Keratinocyte (primary cell): ENCODE data around the gene CACNG5. TPM values are rescaled to one million over a fixed set of nuclear protein-coding genes. Genes with fewer than 3 reads are reported as not detected.

ENCODE experiments used
- DNase-seq: peaks from one replicate; pipeline ENCODE4 v3.0.0-alpha.2; 2011; ENCODE audit warnings: low read depth, missing footprints, low spot score
- FAIRE-seq: peaks from 2 replicates; lab custom pipeline; 2011; peaks lifted over from hg19 to GRCh38; lab: Jason Lieb, UNC
- H2AFZ ChIP-seq: 2 replicates; pipeline ENCODE4 v1.6.0; 2012; ENCODE audit warnings: low read length, control low read depth, inconsistent platforms; ENCODE audit not compliant: control insufficient read depth
- H3K27ac ChIP-seq: 2 replicates; pipeline ENCODE4 v1.5.1; 2011; ENCODE audit warnings: low read length; ENCODE audit not compliant: control insufficient read depth, insufficient read depth
- H3K27me3 ChIP-seq: 3 replicates; pipeline ENCODE4 v1.6.0; 2011; ENCODE audit warnings: low read length; ENCODE audit not compliant: control insufficient read depth, insufficient read depth; ENCODE audit errors: extremely low read depth
- H3K36me3 ChIP-seq, 2 experiments: 2 replicates in 1 of 2; 3 replicates in 1 of 2; pipeline ENCODE4 v1.5.1; 2011; ENCODE audit warnings: low read length in 2 of 2, mild to moderate bottlenecking in 1 of 2; ENCODE audit not compliant: control insufficient read depth in 2 of 2, insufficient read depth in 2 of 2; ENCODE audit errors: extremely low read depth in 1 of 2
- H3K4me1 ChIP-seq: 3 replicates; pipeline ENCODE4 v1.5.1; 2011; ENCODE audit warnings: low read length; ENCODE audit not compliant: control insufficient read depth, insufficient read depth; ENCODE audit errors: extremely low read depth
- H3K4me2 ChIP-seq: 3 replicates; pipeline ENCODE4 v1.6.0; 2011; ENCODE audit warnings: low read depth, low read length; ENCODE audit not compliant: control insufficient read depth, insufficient read depth; ENCODE audit errors: extremely low read depth
- H3K4me3 ChIP-seq, 3 experiments: fragments of 200-600 bp in 1 of 3; sonication (generic) in 1 of 3; 2 replicates in 2 of 3; 3 replicates in 1 of 3; pipeline ENCODE4 v1.5.1; 2011 to 2016; ENCODE audit warnings: low read length in 3 of 3, mild to moderate bottlenecking in 3 of 3, control low read depth in 2 of 3, inconsistent platforms in 1 of 3, low read depth in 1 of 3, mixed read lengths in 1 of 3, mixed run types in 1 of 3, moderate library complexity in 1 of 3; ENCODE audit not compliant: control insufficient read depth in 2 of 3, insufficient read depth in 2 of 3; ENCODE audit errors: extremely low read depth in 1 of 3
- H3K79me2 ChIP-seq: 2 replicates; pipeline ENCODE4 v1.6.0; 2012; ENCODE audit warnings: low read length; ENCODE audit not compliant: control insufficient read depth, insufficient read depth
- H3K9ac ChIP-seq: 3 replicates; pipeline ENCODE4 v1.6.0; 2011; ENCODE audit warnings: low read length; ENCODE audit not compliant: control insufficient read depth, insufficient read depth; ENCODE audit errors: extremely low read depth
- H3K9me1 ChIP-seq: 3 replicates; pipeline ENCODE4 v1.6.0; 2011; ENCODE audit warnings: low read length; ENCODE audit not compliant: control insufficient read depth, insufficient read depth; ENCODE audit errors: extremely low read depth
- H3K9me3 ChIP-seq: 2 replicates; pipeline ENCODE4 v1.5.1; 2012; ENCODE audit warnings: low read depth, low read length; ENCODE audit not compliant: control insufficient read depth
- H4K20me1 ChIP-seq: 3 replicates; pipeline ENCODE4 v1.6.0; 2011; ENCODE audit warnings: low read length; ENCODE audit not compliant: control insufficient read depth, insufficient read depth; ENCODE audit errors: extremely low read depth
- EZH2 ChIP-seq: IDR thresholded peaks from one replicate; pipeline ENCODE4 v1.6.1; 2012; ENCODE audit warnings: inconsistent platforms, mild to moderate bottlenecking, low read length, moderate library complexity
- dilution Hi-C: fragments of 300-500 bp; cut with MboI; formaldehyde crosslinking; loops from one replicate; pipeline ENCODE4 v1.7.0; 2020; ENCODE audit warnings: low sequenced_read_pairs; ENCODE audit not compliant: extremely low pct_ligation_motif_present
- polyA plus RNA-seq, 5 experiments: library from polyadenylated mRNA; depleted of rRNA in 3 of 5; stranded (reverse) in 3 of 5; stranded (forward) in 1 of 5; unstranded in 1 of 5; fragments of >200 nt; gene quantifications; 1 replicate in 1 of 5; 2 replicates in 3 of 5; 3 replicates in 1 of 5; pipeline versions ENCODE4 v1.2.1 to v1.2.3, GENCODE V29; 2011 to 2012; ENCODE audit warnings: missing spikeins in 2 of 5, low read depth in 1 of 5, low replicate concordance in 1 of 5
- TF ChIP-seq, protein P1 (sequence below), 3 experiments: IDR thresholded peaks in 1 of 3; conservative IDR thresholded peaks in 1 of 3; optimal IDR thresholded peaks in 1 of 3; 2 replicates in 2 of 3; 3 replicates in 1 of 3; pipeline versions ENCODE3 to v1.5.1; 2011; ENCODE audit warnings: low read length in 3 of 3, mild to moderate bottlenecking in 3 of 3, moderate library complexity in 2 of 3, control low read depth in 1 of 3, inconsistent platforms in 1 of 3; ENCODE audit not compliant: insufficient read depth in 2 of 3; ENCODE audit errors: extremely low read depth in 1 of 3

CACNG5 gene
- polyA plus RNA-seq, 1 donor (not counting 4 experiments of a cell fraction or from before 2014, with no cell fraction given) = not detected

DNA sequence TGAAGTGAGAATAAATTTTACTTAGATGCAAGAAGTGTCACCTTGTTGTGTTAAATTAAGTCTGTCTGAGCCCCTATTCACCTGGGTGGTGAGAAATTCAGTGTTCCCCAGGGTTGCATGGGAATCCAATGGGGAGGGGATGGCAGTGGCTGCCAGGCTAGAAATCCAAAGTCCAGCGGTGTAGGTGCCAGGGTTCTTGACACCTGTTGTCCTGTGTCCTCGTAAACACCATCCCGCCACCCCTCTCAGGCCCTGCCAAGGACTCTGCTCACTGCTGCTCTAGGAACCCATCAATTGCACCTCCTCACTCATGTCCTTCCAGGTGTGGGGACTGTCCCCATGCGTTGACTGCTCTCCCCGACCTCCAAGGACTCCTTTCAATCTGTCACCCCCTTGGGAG, 58.9 kb downstream of the CACNG5 start:
- no peak overlapping the region for H3K9ac ChIP-seq
- DNase-seq = no peak
- no peaks in the 10 kb centered on the region for H4K20me1 ChIP-seq
- no peak for FAIRE-seq
- H3K9me1 ChIP-seq = no peaks in the 10 kb centered on the region
- dilution Hi-C loops = no loop called here
- H2AFZ ChIP-seq = no peak overlapping the region
- no peak overlapping the region for H3K4me2 ChIP-seq
- no peaks in the 10 kb centered on the region for H3K9me3 ChIP-seq
- no peak for TF ChIP-seq EZH2
- TF ChIP-seq, protein P1, sequence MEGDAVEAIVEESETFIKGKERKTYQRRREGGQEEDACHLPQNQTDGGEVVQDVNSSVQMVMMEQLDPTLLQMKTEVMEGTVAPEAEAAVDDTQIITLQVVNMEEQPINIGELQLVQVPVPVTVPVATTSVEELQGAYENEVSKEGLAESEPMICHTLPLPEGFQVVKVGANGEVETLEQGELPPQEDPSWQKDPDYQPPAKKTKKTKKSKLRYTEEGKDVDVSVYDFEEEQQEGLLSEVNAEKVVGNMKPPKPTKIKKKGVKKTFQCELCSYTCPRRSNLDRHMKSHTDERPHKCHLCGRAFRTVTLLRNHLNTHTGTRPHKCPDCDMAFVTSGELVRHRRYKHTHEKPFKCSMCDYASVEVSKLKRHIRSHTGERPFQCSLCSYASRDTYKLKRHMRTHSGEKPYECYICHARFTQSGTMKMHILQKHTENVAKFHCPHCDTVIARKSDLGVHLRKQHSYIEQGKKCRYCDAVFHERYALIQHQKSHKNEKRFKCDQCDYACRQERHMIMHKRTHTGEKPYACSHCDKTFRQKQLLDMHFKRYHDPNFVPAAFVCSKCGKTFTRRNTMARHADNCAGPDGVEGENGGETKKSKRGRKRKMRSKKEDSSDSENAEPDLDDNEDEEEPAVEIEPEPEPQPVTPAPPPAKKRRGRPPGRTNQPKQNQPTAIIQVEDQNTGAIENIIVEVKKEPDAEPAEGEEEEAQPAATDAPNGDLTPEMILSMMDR (optimal IDR thresholded peaks at IDR 0.05 in 1 of 3, IDR thresholded peaks at IDR 0.05 in 1 of 3, conservative IDR thresholded peaks at IDR 0.05 in 1 of 3; ENCODE audit: extremely low read depth in 1 of 3, insufficient read depth in 2 of 3, low read length in 3 of 3) = no peak
- H3K27ac ChIP-seq = no peak overlapping the region
- no peaks in the 10 kb centered on the region for H3K36me3 ChIP-seq
- no peak overlapping the region for H3K4me3 ChIP-seq
- no peaks in the 10 kb centered on the region for H3K4me1 ChIP-seq
- no peaks in the 10 kb centered on the region for H3K79me2 ChIP-seq
- H3K27me3 ChIP-seq = peaks cover 6% of the 10 kb centered on the region

DNA sequence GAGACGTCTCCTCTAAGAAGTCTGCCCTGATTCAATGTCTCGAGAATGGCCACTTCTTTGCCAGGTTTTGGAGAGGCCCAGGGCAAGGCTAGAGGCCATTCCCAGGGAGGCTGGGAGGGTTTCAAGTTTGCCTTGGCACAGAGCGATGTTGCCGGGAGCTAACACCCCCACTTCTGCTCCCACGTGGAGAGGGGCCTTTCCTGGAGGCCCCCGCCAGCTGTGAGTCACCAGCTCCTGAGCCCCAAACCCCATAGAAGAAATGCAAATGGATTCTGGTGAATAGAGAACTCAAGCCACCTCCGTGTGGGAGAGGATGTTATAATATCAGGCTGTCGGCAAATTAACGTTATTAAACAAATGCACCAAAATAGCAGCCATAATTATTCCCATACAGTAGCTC, 62.2 kb downstream of the CACNG5 start:
- Histone ChIP-seq H2AFZ (no peak overlapping the region), H3K36me3 (no peaks in the 10 kb centered on the region), H3K79me2 (no peaks in the 10 kb centered on the region), H3K4me2 (no peak overlapping the region), H3K27ac (no peak overlapping the region), H3K9me3 (no peaks in the 10 kb centered on the region), H4K20me1 (no peaks in the 10 kb centered on the region), H3K4me1 (peaks cover 3% of the 10 kb centered on the region), H3K27me3 (peaks cover 6% of the 10 kb centered on the region), H3K9me1 (no peaks in the 10 kb centered on the region), H3K4me3 (no peak overlapping the region), H3K9ac (no peak overlapping the region)
- dilution Hi-C loops = no loop called here
- FAIRE-seq (no peak), DNase-seq (no peak)
- TF ChIP-seq, protein P1 (optimal IDR thresholded peaks at IDR 0.05 in 1 of 3, IDR thresholded peaks at IDR 0.05 in 1 of 3, conservative IDR thresholded peaks at IDR 0.05 in 1 of 3; ENCODE audit: extremely low read depth in 1 of 3, insufficient read depth in 2 of 3, low read length in 3 of 3) = no peak
- TF ChIP-seq EZH2 = no peak
